Hematopoietic multipotent progenitor cell treated with erythropoietin and hydrocortisone succinate and interleukin-3 and kit ligand, for 8 days (in vitro differentiated cells): Measurements from ENCODE around the gene TLE4.
"Not testable (repeated sequence)": the region's sequence is repeated elsewhere in the genome, so short reads cannot be mapped to it uniquely, and the experiment has no call there.

Experiments
- DNase-seq: peaks from one replicate; pipeline ENCODE4 v3.0.0-alpha.2; 2015

Gene TLE4

GRCh38 chr9:79604921-79605562, 33.3 kb downstream of the TLE4 start:
- no peak for DNase-seq

- not testable (repeated sequence) for DNase-seq
Measured at GRCh38 chr9:79606529-79606928, 34.8 kb downstream of the TLE4 start.

- no peak for DNase-seq
Measured at GRCh38 chr9:79609468-79610018, 37.8 kb downstream of the TLE4 start.

GRCh38 chr9:79610019-79610631, 38.4 kb downstream of the TLE4 start:
- no peak for DNase-seq

GRCh38 chr9:79610791-79611614, 39.2 kb downstream of the TLE4 start:
- peak; percentile 41 for DNase-seq

- no peak for DNase-seq
Measured at GRCh38 chr9:79613145-79613544, 41.4 kb downstream of the TLE4 start.

GRCh38 chr9:79615038-79615437, 43.3 kb downstream of the TLE4 start:
- DNase-seq, result no peak

GRCh38 chr9:79616013-79616412, 44.2 kb downstream of the TLE4 start:
- DNase-seq, result no peak

GRCh38 chr9:79616971-79617370, 45.2 kb downstream of the TLE4 start:
- DNase-seq, result no peak

GRCh38 chr9:79617395-79617794, 45.6 kb downstream of the TLE4 start:
- no peak for DNase-seq

- DNase-seq, result no peak
Measured at GRCh38 chr9:79619930-79620329, 48.2 kb downstream of the TLE4 start.

GRCh38 chr9:79621916-79622575, 50.3 kb downstream of the TLE4 start:
- DNase-seq, result no peak

GRCh38 chr9:79623799-79624721, 52.3 kb downstream of the TLE4 start:
- peak; percentile 30 for DNase-seq

GRCh38 chr9:79629721-79630120, 58.0 kb downstream of the TLE4 start:
- DNase-seq, result no peak

GRCh38 chr9:79630521-79631403, 59.0 kb downstream of the TLE4 start:
- no peak for DNase-seq

GRCh38 chr9:79632060-79632459, 60.3 kb downstream of the TLE4 start:
- DNase-seq, result no peak

- DNase-seq, result no peak
Measured at GRCh38 chr9:79632705-79633104, 60.9 kb downstream of the TLE4 start.

GRCh38 chr9:79633558-79633957, 61.8 kb downstream of the TLE4 start:
- no peak for DNase-seq

GRCh38 chr9:79637177-79637925, 65.6 kb downstream of the TLE4 start:
- no peak for DNase-seq

GRCh38 chr9:79638806-79639205, 67.0 kb downstream of the TLE4 start:
- no peak for DNase-seq
